SU-DHL-6 (cell line): ENCODE data around the gene OTUD6A.

Experiments used
- H2AFZ ChIP-seq: fragments of 200-600 bp; sonication (generic); 2 replicates; pipeline ENCODE4 v1.6.1; 2014; ENCODE audit warnings: low read depth, mild to moderate bottlenecking, moderate library complexity, mixed read lengths, antibody characterized with exemption, low read length; ENCODE audit not compliant: severe bottlenecking
- H3F3A ChIP-seq: fragments of 200-600 bp; shearing (Covaris generic); 2 replicates; pipeline ENCODE4 v1.6.0; 2016; ENCODE audit warnings: antibody characterized with exemption, mild to moderate bottlenecking; ENCODE audit not compliant: insufficient read depth
- H3K27ac ChIP-seq: fragments of 200-600 bp; sonication (generic); 2 replicates; pipeline ENCODE4 v1.5.1; 2016; ENCODE audit warnings: low read depth, mild to moderate bottlenecking, low read length, moderate library complexity, mixed read lengths
- H3K27me3 ChIP-seq: fragments of 200-600 bp; sonication (generic), shearing (Covaris generic); 2 replicates; pipeline ENCODE4 v1.6.0; 2014; ENCODE audit warnings: mild to moderate bottlenecking, low read length
- H3K36me3 ChIP-seq: fragments of 200-600 bp; sonication (generic); 2 replicates; pipeline ENCODE4 v1.6.1; 2014; ENCODE audit warnings: mild to moderate bottlenecking, low read length, mixed read lengths
- H3K4me2 ChIP-seq: fragments of 300-600, 200-600 bp; shearing (Covaris generic), sonication (generic); 2 replicates; pipeline ENCODE4 v1.6.0; 2014; ENCODE audit warnings: low read length, low read depth, mild to moderate bottlenecking; ENCODE audit not compliant: poor library complexity, severe bottlenecking
- H3K4me3 ChIP-seq: fragments of 200-600 bp; sonication (generic); 2 replicates; pipeline ENCODE4 v1.5.1; 2014; ENCODE audit warnings: antibody characterized with exemption, low read length, mild to moderate bottlenecking, mixed read lengths; ENCODE audit not compliant: insufficient read depth, poor library complexity, severe bottlenecking
- H3K79me2 ChIP-seq: fragments of 200-600 bp; sonication (generic); 2 replicates; pipeline ENCODE4 v1.6.1; 2014; ENCODE audit warnings: mild to moderate bottlenecking, low read length, moderate library complexity; ENCODE audit not compliant: insufficient read depth
- H3K9ac ChIP-seq: fragments of 200-600 bp; sonication (generic); 2 replicates; pipeline ENCODE4 v1.7.0; 2014; ENCODE audit warnings: mild to moderate bottlenecking, low read length
- H3K9me2 ChIP-seq: fragments of 200-600 bp; sonication (generic); replicated peaks from 2 replicates; pipeline ENCODE4 v1.6.1; 2014; ENCODE audit warnings: low read length; ENCODE audit not compliant: insufficient read depth
- H3K9me3 ChIP-seq: fragments of 200-600 bp; sonication (generic); 2 replicates; pipeline ENCODE4 v1.6.1; 2014; ENCODE audit warnings: low read length, mixed read lengths; ENCODE audit not compliant: insufficient read depth
- H4K20me1 ChIP-seq: fragments of 200-600 bp; sonication (generic); 2 replicates; pipeline ENCODE4 v1.6.1; 2014; ENCODE audit warnings: low read depth, mild to moderate bottlenecking, antibody characterized with exemption, low read length, moderate library complexity, mixed read lengths
- EZH2phosphoT487 ChIP-seq: fragments of 200-600 bp; sonication (generic), shearing (Covaris generic); conservative IDR thresholded peaks from 2 replicates; pipeline ENCODE4 v1.6.1; 2018; ENCODE audit warnings: mild to moderate bottlenecking, antibody characterized with exemption, low read length, moderate library complexity, mixed read lengths
- TF ChIP-seq, protein P1 (sequence below): fragments of 200-600 bp; sonication (generic); IDR thresholded peaks from one replicate; pipeline ENCODE4 v1.5.1; 2017; ENCODE audit warnings: antibody characterized with exemption, mild to moderate bottlenecking, low read length, moderate library complexity; ENCODE audit not compliant: insufficient read depth, poor library complexity, severe bottlenecking

Gene OTUD6A

DNA sequence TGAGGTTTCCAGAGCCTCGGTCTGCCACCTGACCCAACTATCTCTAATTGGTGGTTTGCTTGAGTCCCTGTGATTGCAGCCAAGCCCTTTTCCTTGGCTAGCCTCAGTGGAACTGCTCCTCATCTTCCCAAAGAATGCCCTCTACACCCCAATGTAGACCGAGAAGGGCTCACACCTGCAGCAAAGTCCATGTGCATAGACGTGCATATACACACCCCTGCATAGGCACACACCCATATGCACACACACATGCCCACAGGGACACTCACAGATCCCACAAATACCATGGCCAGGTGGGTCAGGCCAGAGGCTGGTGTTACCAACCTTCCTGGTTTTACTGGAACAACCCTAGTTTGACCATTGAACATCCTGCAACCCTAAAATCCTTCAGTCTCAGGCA, 12.9 kb upstream of the OTUD6A start:
- Histone ChIP-seq H3K9me2 (no peaks in the 10 kb centered on the region), H3K79me2 (no peaks in the 10 kb centered on the region), H2AFZ (no peak overlapping the region), H3K27ac (no peak overlapping the region), H4K20me1 (no peaks in the 10 kb centered on the region), H3K9ac (no peak overlapping the region), H3K36me3 (no peaks in the 10 kb centered on the region), H3K4me2 (no peak overlapping the region), H3K4me3 (no peak overlapping the region), H3K27me3 (no peaks in the 10 kb centered on the region), H3K9me3 (no peaks in the 10 kb centered on the region), H3F3A (no peaks in the 10 kb centered on the region)
- TF ChIP-seq, protein P1, sequence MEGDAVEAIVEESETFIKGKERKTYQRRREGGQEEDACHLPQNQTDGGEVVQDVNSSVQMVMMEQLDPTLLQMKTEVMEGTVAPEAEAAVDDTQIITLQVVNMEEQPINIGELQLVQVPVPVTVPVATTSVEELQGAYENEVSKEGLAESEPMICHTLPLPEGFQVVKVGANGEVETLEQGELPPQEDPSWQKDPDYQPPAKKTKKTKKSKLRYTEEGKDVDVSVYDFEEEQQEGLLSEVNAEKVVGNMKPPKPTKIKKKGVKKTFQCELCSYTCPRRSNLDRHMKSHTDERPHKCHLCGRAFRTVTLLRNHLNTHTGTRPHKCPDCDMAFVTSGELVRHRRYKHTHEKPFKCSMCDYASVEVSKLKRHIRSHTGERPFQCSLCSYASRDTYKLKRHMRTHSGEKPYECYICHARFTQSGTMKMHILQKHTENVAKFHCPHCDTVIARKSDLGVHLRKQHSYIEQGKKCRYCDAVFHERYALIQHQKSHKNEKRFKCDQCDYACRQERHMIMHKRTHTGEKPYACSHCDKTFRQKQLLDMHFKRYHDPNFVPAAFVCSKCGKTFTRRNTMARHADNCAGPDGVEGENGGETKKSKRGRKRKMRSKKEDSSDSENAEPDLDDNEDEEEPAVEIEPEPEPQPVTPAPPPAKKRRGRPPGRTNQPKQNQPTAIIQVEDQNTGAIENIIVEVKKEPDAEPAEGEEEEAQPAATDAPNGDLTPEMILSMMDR = no peak
- no peak for TF ChIP-seq EZH2phosphoT487

DNA sequence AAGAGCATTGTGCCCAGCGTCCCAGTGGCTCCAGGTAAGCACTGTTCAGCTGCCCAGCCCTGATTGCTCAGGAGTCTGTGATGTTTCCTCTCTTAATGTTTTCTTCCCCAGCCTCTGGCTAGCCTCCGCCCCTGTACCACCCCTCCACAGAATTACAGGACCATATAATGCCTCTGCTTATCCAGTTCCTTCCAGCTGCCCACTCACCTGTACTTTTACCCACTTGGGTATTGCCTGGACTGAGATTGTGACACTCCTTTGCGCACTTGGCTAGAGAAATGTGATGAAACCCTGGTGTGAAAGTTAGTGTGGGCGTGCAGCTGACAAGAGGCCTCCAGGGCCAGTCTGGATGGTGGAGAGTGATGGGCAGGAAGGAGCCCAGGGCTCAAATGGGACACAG, 12.3 kb upstream of the OTUD6A start, which contains the start of gene AWAT2:
Gene AWAT2 (minus strand): TSS at position 14 of the 400 bp plus-strand sequence. CDS start 6 bp downstream, at position 8.
- H3K9me2 ChIP-seq = no peaks in the 10 kb centered on the region
- H2AFZ ChIP-seq = no peak within 1 kb of the TSS
- H3F3A ChIP-seq = no peaks in the 10 kb centered on the region
- H4K20me1 ChIP-seq = no peaks in the 10 kb centered on the region
- TF ChIP-seq, protein P1 = no peak
- TF ChIP-seq EZH2phosphoT487 = no peak
- no peak within 1 kb of the TSS for H3K4me2 ChIP-seq
- H3K27ac ChIP-seq = no peak within 1 kb of the TSS
- no peaks in the 10 kb centered on the region for H3K36me3 ChIP-seq
- no peaks in the 10 kb centered on the region for H3K79me2 ChIP-seq
- H3K4me3 ChIP-seq = no peak within 1 kb of the TSS
- no peaks in the 10 kb centered on the region for H3K9me3 ChIP-seq
- H3K27me3 ChIP-seq = no peaks in the 10 kb centered on the region
- H3K9ac ChIP-seq = no peak within 1 kb of the TSS

DNA sequence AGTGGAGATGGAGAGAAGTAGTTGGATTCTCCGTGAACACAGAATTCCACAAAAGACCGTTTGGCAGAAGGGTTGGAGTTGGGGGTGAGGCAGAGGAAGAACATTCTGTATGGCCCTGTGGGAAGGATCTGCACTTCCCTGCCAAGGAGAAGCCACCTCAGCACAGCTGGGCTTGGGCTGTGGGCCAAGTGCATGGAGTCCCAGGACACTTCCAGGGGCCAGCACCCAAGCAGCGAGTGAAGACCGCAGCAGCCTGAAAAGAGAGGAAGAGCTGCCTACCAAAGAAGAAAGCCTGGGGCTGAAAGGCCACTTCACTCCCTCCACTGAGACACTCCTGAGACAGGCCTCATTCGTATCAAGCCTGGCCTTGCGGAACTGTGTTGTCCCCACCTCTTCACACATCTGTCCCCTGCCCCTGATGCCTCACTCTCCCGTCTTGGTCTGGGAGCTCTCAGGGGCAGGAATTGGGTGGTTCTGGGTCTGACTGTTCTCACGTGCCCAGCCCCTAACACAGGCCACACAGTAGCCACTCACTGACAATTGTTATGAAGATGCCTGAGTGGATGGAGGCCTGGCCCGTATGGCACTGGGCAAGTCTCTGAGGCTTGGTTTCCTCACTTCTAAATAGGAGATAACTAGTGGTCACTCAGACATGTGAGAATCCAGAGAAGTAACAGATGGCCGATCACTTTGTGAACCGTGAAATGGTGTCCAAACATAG, 9.2 kb upstream of the OTUD6A start:
- Histone ChIP-seq H3K9me2 (no peaks in the 10 kb centered on the region), H3K36me3 (no peaks in the 10 kb centered on the region), H3K27ac (no peak overlapping the region), H3K79me2 (no peaks in the 10 kb centered on the region), H3K27me3 (no peaks in the 10 kb centered on the region), H4K20me1 (no peaks in the 10 kb centered on the region), H3F3A (no peaks in the 10 kb centered on the region), H3K9ac (no peak overlapping the region), H3K4me3 (no peak overlapping the region), H2AFZ (no peak overlapping the region), H3K4me2 (no peak overlapping the region), H3K9me3 (no peaks in the 10 kb centered on the region)
- no peak for TF ChIP-seq EZH2phosphoT487
- TF ChIP-seq, protein P1 = no peak
